Activated CD4-positive, alpha-beta T cell treated with anti-CD3 and anti-CD28 coated beads, Interleukin-2, amount 10 ng/mL, durations not matched to agents 7 days and 5 days (primary cell): ENCODE measurements around the gene GJA4. TPM values are rescaled to one million over a fixed set of nuclear protein-coding genes. Genes with fewer than 3 reads are reported as not detected.

ENCODE experiments used
- CTCF ChIA-PET: fragments of 350-600 bp; sonication (Branson Sonifier 250); formaldehyde crosslinking; loops from one replicate; lab custom pipeline; 2021; ENCODE audit warnings: antibody characterized with exemption; lab: Charles Lee
- POLR2A ChIA-PET: fragments of 350-600 bp; sonication (Branson Sonifier 250); formaldehyde crosslinking; loops from one replicate; lab custom pipeline; 2021; ENCODE audit warnings: antibody characterized with exemption; lab: Charles Lee
- DNase-seq: peaks from one replicate; pipeline ENCODE4 v3.0.0-alpha.2; 2020
- H3K27ac Mint-ChIP-seq: one replicate; pipeline ENCODE4 v1.8.0; 2021; ENCODE audit warnings: mild to moderate bottlenecking, moderate library complexity, mixed read lengths
- H3K27me3 Mint-ChIP-seq: one replicate; pipeline ENCODE4 v1.8.0; 2021; ENCODE audit warnings: mixed read lengths
- H3K36me3 Mint-ChIP-seq: one replicate; pipeline ENCODE4 v1.8.0; 2021; ENCODE audit warnings: low read depth, mixed read lengths
- H3K4me1 Mint-ChIP-seq: one replicate; pipeline ENCODE4 v1.8.0; 2021; ENCODE audit warnings: mixed read lengths
- H3K4me3 Mint-ChIP-seq: one replicate; pipeline ENCODE4 v1.8.0; 2021; ENCODE audit warnings: mild to moderate bottlenecking, moderate library complexity, mixed read lengths
- H3K9me3 Mint-ChIP-seq: one replicate; pipeline ENCODE4 v1.8.0; 2021; ENCODE audit warnings: mixed read lengths
- total RNA-seq, 2 experiments: library from RNA; stranded (reverse); gene quantifications; one replicate each; pipeline ENCODE4 v1.2.3, GENCODE V29; 2021

Gene GJA4
- total RNA-seq, 2 experiments from 2014 or later: not detected

DNA sequence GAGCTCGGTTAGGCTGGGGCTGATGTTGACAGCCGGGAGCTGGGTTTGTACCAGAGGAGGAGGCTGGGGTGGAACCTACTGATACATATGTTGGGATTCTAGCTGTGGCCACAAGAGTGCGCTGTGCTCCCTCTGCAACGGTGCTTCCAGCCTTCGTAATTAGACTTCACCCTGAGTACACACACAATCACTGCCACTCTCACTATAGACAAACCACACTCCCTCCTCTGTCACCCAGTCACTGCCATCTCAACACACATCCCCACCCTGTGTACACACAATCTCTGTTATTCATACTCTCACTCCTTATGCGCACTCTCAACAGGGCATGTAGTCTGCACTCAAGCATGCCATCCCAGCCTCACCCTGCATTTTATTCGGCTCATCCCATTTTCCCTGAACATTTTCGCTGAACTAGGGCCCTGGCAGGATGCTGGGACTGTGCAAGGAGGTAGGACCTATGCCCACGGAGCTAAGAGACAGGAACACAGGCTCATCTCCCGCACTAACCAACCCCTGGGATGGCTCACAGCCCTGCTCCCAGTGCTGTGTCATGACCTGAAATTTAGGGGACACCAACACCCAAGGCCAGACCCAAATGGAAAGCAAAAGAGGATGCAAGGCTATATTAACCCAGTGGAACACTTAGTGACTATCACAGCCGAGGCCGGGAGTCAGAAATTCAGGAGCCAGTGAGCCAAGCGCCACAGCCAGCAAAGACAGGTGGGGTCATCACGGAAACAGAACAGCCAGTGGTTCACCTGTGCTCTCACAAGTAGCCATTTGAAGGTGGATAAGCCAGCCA is 6.1 kb upstream of the GJA4 start:
- Mint-ChIP-seq H3K4me1 (peaks cover 6% of the 10 kb centered on the region), H3K9me3 (no peaks in the 10 kb centered on the region), H3K27me3 (peaks cover 17% of the 10 kb centered on the region), H3K27ac (no peak overlapping the region), H3K36me3 (no peaks in the 10 kb centered on the region), H3K4me3 (no peak overlapping the region)
- ChIA-PET CTCF (interaction anchor here (0.7 kb wide), 1 partner anchor 80 kb away, joined by 5 read pairs; no protein-coding TSS in a partner anchor), POLR2A (no interaction called here)
- DNase-seq: peak; percentile 69

DNA sequence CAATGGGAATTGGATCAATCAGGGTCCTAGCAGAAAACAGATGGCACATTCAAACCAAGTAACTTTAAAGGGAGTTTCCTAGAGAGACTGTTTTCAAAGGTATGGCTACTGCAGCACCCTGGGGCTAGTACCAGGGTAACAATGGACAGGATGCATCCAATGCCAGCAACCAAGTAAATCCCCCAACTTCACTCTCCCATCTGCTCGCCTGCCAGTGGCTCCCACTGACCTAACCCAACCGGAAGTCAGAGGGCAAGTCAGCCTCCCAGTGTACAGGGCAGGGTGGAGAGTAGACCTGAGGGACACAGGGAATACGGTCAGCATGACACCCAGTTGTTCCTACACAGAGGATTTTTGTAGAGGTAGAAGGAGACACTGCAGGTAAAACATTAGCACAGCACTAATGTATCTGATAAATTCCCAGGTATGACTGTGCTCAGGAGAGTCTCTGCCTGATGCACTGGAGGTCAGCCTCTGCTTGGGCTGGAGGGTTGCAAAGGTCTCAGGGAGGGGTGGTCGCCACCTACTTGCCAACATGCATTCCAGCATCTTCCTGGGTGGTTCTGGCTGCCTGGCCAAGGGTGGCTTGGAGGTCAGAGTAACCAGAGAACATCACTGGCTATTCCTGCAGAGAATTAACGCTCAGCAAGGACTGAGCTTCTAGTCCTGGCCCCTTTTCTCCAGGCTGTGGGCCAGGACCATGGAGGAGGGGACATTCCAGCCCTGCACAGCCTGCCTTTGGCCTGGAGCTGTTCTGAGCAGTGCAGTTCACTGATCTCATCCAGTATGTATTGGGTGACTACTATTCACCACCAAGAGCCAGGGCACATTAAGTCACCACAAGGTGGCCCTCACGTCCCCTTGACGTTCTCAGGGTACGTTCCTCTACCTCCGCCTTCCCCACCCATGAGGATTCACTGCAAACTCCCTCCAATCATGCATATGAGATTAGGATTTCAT is 5.1 kb upstream of the GJA4 start:
- Mint-ChIP-seq H3K4me1 (peaks cover 9% of the 10 kb centered on the region), H3K27ac (no peak overlapping the region), H3K4me3 (no peak overlapping the region), H3K9me3 (no peaks in the 10 kb centered on the region), H3K36me3 (no peaks in the 10 kb centered on the region), H3K27me3 (peaks cover 13% of the 10 kb centered on the region)
- ChIA-PET POLR2A (no interaction called here), CTCF (no interaction called here)
- no peak for DNase-seq

DNA sequence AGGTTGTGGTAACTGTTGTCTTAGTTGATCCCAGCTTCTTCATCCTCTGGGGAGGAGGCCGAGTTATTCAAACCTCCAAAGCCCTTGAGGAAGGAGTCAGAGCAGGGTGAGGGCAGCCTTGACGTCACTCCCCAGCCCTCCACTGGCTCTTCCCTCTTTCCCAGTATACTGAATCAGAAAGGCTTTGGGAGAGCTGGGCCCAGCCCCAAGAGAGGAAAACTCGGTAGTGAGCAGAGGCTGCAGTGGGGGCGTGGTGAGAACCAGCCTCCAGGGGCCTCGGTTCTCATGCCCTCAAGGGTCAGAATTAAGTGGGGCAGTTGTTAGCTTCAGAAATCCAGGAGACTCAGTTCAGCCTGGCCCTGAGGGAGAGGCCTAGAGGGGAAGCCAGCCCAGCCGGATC is 1.8 kb upstream of the GJA4 start:
- CTCF ChIA-PET: no interaction called here
- no peak overlapping the region for H3K27ac Mint-ChIP-seq
- POLR2A ChIA-PET: no interaction called here
- no peak for DNase-seq
- H3K4me3 Mint-ChIP-seq: no peak overlapping the region
- H3K27me3 Mint-ChIP-seq: peaks cover 9% of the 10 kb centered on the region
- no peaks in the 10 kb centered on the region for H3K36me3 Mint-ChIP-seq
- no peaks in the 10 kb centered on the region for H3K9me3 Mint-ChIP-seq
- H3K4me1 Mint-ChIP-seq: peaks cover 9% of the 10 kb centered on the region

DNA sequence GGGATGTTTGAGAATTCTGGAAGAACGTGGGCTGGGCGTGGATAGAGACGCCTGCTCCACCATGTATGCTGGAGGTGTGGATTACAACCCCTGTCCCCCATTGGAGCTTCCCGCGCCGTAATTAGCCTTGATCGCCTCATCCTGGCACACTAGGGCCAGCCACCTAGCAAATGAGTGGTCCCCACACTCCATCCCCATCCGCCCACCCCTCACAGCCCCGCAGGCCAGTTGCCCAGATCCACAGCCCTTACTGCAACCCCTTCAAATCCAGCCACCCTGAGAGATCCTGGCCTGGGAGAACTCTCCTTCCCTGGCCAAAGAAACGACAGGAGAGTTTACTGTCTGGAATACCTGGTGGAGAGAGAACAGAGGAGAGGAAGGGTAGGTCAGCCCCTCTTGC is 375 bp upstream of the GJA4 start:
- peak overlapping the region; percentile 50 for H3K4me3 Mint-ChIP-seq
- DNase-seq: no peak

GRCh38 chr1:34794001-34794789 is 1.4 kb downstream of the GJA4 start:
- H3K27ac Mint-ChIP-seq: no peak overlapping the region
- CTCF ChIA-PET: no interaction called here
- peaks cover 5% of the 10 kb centered on the region for H3K27me3 Mint-ChIP-seq
- H3K36me3 Mint-ChIP-seq: no peaks in the 10 kb centered on the region
- peaks cover 8% of the 10 kb centered on the region for H3K4me1 Mint-ChIP-seq
- no peak for DNase-seq
- POLR2A ChIA-PET: no interaction called here
- H3K9me3 Mint-ChIP-seq: no peaks in the 10 kb centered on the region
- H3K4me3 Mint-ChIP-seq: no peak overlapping the region

More for the DNA sequence above, 375 bp upstream of the GJA4 start:
- POLR2A ChIA-PET: no interaction called here
- peaks cover 5% of the 10 kb centered on the region for H3K27me3 Mint-ChIP-seq
- no peak overlapping the region for H3K27ac Mint-ChIP-seq
- CTCF ChIA-PET: no interaction called here
- no peaks in the 10 kb centered on the region for H3K36me3 Mint-ChIP-seq
- H3K4me1 Mint-ChIP-seq: peaks cover 8% of the 10 kb centered on the region
- no peaks in the 10 kb centered on the region for H3K9me3 Mint-ChIP-seq

DNA sequence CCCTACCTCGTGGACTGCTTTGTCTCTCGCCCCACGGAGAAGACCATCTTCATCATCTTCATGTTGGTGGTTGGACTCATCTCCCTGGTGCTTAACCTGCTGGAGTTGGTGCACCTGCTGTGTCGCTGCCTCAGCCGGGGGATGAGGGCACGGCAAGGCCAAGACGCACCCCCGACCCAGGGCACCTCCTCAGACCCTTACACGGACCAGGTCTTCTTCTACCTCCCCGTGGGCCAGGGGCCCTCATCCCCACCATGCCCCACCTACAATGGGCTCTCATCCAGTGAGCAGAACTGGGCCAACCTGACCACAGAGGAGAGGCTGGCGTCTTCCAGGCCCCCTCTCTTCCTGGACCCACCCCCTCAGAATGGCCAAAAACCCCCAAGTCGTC is 2.0 kb downstream of the GJA4 start:
- peaks cover 5% of the 10 kb centered on the region for H3K27me3 Mint-ChIP-seq
- CTCF ChIA-PET: interaction anchor here (1.0 kb wide), 1 partner anchor 58 kb away, joined by 3 read pairs; no protein-coding TSS in a partner anchor
- DNase-seq: no peak
- POLR2A ChIA-PET: no interaction called here
- H3K4me1 Mint-ChIP-seq: peaks cover 8% of the 10 kb centered on the region
- H3K27ac Mint-ChIP-seq: no peak overlapping the region
- no peak overlapping the region for H3K4me3 Mint-ChIP-seq
- H3K36me3 Mint-ChIP-seq: no peaks in the 10 kb centered on the region
- no peaks in the 10 kb centered on the region for H3K9me3 Mint-ChIP-seq

- no peaks in the 10 kb centered on the region for H3K36me3 Mint-ChIP-seq
- no peak overlapping the region for H3K27ac Mint-ChIP-seq
- no peaks in the 10 kb centered on the region for H3K9me3 Mint-ChIP-seq
These were observed 3.1 kb downstream of the GJA4 start for GRCh38 chr1:34795916-34796315.

DNA sequence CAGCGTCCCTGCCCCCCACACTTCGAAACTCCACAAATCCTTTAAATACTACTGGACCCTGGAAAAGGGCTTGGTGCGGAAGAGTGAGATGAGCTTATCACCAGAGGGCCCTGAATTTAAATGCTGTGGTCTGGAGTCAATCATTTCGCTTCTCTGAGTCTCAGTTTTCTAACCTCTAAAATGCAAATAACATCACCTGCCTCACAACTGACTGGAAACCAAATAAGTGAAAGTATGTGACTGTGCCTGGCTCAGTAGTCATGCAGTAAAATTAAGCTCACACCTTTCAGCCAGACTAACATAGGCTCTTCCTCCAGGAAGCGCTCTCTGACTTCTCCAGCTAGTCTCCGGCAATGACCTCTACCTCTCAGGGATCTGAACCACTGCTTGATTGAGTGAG is 4.2 kb downstream of the GJA4 start:
- CTCF ChIA-PET: interaction anchor here (1.3 to 1.6 kb wide), 2 partner anchors 55 to 56 kb away, joined by 4 to 5 read pairs; no protein-coding TSS in a partner anchor
- no peaks in the 10 kb centered on the region for H3K36me3 Mint-ChIP-seq
- H3K27me3 Mint-ChIP-seq: peaks cover 5% of the 10 kb centered on the region
- DNase-seq: no peak
- H3K9me3 Mint-ChIP-seq: no peaks in the 10 kb centered on the region
- H3K4me3 Mint-ChIP-seq: no peak overlapping the region
- POLR2A ChIA-PET: no interaction called here
- H3K27ac Mint-ChIP-seq: peak overlapping the region; percentile 46
- peaks cover 8% of the 10 kb centered on the region for H3K4me1 Mint-ChIP-seq

More at GRCh38 chr1:34795916-34796315, 3.1 kb downstream of the GJA4 start:
- ChIA-PET POLR2A (no interaction called here), CTCF (interaction anchor here (1.0 kb wide), 1 partner anchor 57 kb away, joined by 3 read pairs; no protein-coding TSS in a partner anchor)
- no peak for DNase-seq
- no peak overlapping the region for H3K4me3 Mint-ChIP-seq
- peaks cover 5% of the 10 kb centered on the region for H3K27me3 Mint-ChIP-seq
- H3K4me1 Mint-ChIP-seq: peaks cover 8% of the 10 kb centered on the region

DNA sequence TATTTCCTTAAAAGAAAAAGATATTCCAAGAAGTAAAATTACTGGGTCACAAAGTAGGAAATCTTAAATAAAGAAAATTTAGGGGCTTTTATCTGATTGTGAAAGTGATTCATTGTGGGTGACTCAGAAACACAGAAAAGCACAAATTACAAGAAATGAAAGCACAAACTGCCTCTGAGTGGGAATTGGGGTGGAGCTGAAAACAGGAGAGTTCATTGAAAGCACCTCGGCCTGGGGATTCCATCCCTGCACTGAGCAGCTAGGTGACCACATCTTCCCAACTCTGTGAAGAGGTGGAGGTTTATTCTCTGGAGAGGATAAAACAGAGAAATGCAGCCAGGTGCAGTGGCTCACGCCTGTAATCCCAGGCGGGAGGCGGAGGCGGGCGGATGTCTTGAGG is 7.4 kb downstream of the GJA4 start:
- ChIA-PET POLR2A (no interaction called here), CTCF (no interaction called here)
- H3K9me3 Mint-ChIP-seq: peaks cover 5% of the 10 kb centered on the region
- peaks cover 4% of the 10 kb centered on the region for H3K4me1 Mint-ChIP-seq
- H3K36me3 Mint-ChIP-seq: no peaks in the 10 kb centered on the region
- no peaks in the 10 kb centered on the region for H3K27me3 Mint-ChIP-seq
- no peak overlapping the region for H3K4me3 Mint-ChIP-seq
- H3K27ac Mint-ChIP-seq: no peak overlapping the region
- DNase-seq: no peak

DNA sequence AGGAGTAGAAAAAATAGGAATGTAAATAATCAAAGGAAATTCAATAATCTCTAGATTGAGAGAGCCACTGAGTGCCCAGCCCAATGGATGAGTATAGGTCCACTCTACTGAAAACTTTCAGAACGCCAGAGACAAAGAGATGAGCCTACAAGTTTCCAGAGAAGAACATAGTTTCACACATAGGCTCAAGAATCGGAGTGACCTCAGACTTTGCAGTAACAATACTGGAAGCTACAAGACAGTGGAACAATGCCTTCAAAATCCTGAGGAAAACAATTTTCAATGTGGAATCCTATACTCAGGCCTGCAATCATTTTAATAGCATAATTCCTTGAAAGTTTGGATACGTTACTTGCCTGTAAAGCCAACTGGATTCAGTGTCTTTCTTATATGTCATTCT is 11.0 kb downstream of the GJA4 start:
- H3K36me3 Mint-ChIP-seq: no peaks in the 10 kb centered on the region
- no peak overlapping the region for H3K27ac Mint-ChIP-seq
- no peak overlapping the region for H3K4me3 Mint-ChIP-seq
- peaks cover 2% of the 10 kb centered on the region for H3K4me1 Mint-ChIP-seq
- ChIA-PET POLR2A (no interaction called here), CTCF (no interaction called here)
- DNase-seq: no peak
- peaks cover 5% of the 10 kb centered on the region for H3K9me3 Mint-ChIP-seq
- no peaks in the 10 kb centered on the region for H3K27me3 Mint-ChIP-seq

DNA sequence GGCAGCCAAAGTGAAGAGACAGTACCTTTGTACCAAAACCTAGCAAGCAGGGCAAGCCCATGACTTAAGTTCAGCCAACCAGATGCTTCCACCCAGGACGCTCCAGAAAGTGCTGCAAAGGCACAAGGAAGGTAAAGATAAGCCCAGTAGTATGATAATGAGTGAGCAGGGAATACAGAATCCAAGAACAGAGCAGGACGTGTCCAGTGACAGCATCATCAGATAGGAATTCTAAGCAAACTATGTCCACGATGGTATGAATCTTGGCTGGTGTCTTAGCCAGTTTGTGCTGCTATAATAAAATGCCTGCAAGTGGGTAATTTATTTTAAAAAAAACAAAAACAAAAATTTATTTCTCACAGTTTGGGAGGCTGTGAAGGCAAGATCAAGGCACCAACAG is 13.6 kb downstream of the GJA4 start:
- H3K27me3 Mint-ChIP-seq: no peaks in the 10 kb centered on the region
- H3K9me3 Mint-ChIP-seq: peaks cover 8% of the 10 kb centered on the region
- no peak for DNase-seq
- no peak overlapping the region for H3K27ac Mint-ChIP-seq
- POLR2A ChIA-PET: no interaction called here
- peaks cover 2% of the 10 kb centered on the region for H3K4me1 Mint-ChIP-seq
- no peak overlapping the region for H3K4me3 Mint-ChIP-seq
- CTCF ChIA-PET: no interaction called here
- no peaks in the 10 kb centered on the region for H3K36me3 Mint-ChIP-seq

- POLR2A ChIA-PET: no interaction called here
- no peaks in the 10 kb centered on the region for H3K27me3 Mint-ChIP-seq
- H3K27ac Mint-ChIP-seq: no peak overlapping the region
- H3K9me3 Mint-ChIP-seq: peaks cover 8% of the 10 kb centered on the region
- no peaks in the 10 kb centered on the region for H3K36me3 Mint-ChIP-seq
- no peak overlapping the region for H3K4me3 Mint-ChIP-seq
- peaks cover 2% of the 10 kb centered on the region for H3K4me1 Mint-ChIP-seq
- DNase-seq: no peak
- CTCF ChIA-PET: no interaction called here
These were observed 15.4 kb downstream of the GJA4 start for GRCh38 chr1:34808051-34808810.
